H1 (cell line): ENCODE data around the gene ZNF468. TPM values are rescaled to one million over a fixed set of nuclear protein-coding genes. Genes with fewer than 3 reads are reported as not detected.

Experiments
- CTCF ChIA-PET: fragments of 300-600 bp; sonication (Branson Sonifier 250); formaldehyde crosslinking; loops from one replicate; lab custom pipeline; 2021; ENCODE audit not compliant: partially characterized antibody; lab: Charles Lee
- POLR2A ChIA-PET: fragments of 300-600 bp; sonication (Branson Sonifier 250); formaldehyde crosslinking; loops from one replicate; lab custom pipeline; 2021; ENCODE audit warnings: inconsistent platforms; ENCODE audit not compliant: partially characterized antibody; lab: Charles Lee
- DNase-seq, 2 experiments: peaks; one replicate each; pipeline versions ENCODE4 v3.0.0 to v3.0.0-alpha.2; 2010 to 2022; ENCODE audit warnings: low spot score in 2 of 2, low read depth in 1 of 2, mixed read lengths in 1 of 2
- FAIRE-seq: peaks from 2 replicates; lab custom pipeline; 2011; peaks lifted over from hg19 to GRCh38; lab: Jason Lieb, UNC
- H2AFZ ChIP-seq: 2 replicates; pipeline ENCODE4 v1.8.1; 2012; ENCODE audit warnings: low read length, inconsistent platforms
- H2AK5ac ChIP-seq: 2 replicates; pipeline ENCODE4 v1.6.1; 2013; ENCODE audit warnings: low read depth, low read length
- H2BK120ac ChIP-seq: replicated peaks from 2 replicates; pipeline ENCODE3; 2013; ENCODE audit warnings: low read depth, low read length, inconsistent platforms
- H2BK12ac ChIP-seq: 2 replicates; pipeline ENCODE4 v1.6.1; 2013; ENCODE audit warnings: low read depth, low read length
- H2BK15ac ChIP-seq: 2 replicates; pipeline ENCODE4 v1.6.1; 2013; ENCODE audit warnings: low read length
- H2BK20ac ChIP-seq: 2 replicates; pipeline ENCODE4 v1.6.1; 2013; ENCODE audit warnings: low read length
- H2BK5ac ChIP-seq: 2 replicates; pipeline ENCODE4 v1.6.1; 2013; ENCODE audit warnings: low read depth, low read length
- H3K14ac ChIP-seq: 2 replicates; pipeline ENCODE4 v1.6.1; 2013; ENCODE audit warnings: inconsistent platforms; ENCODE audit not compliant: insufficient read length
- H3K18ac ChIP-seq: 2 replicates; pipeline ENCODE4 v1.6.1; 2013; ENCODE audit warnings: low read length; ENCODE audit errors: extremely low read depth
- H3K23ac ChIP-seq: 2 replicates; pipeline ENCODE4 v1.6.1; 2013; ENCODE audit warnings: inconsistent platforms; ENCODE audit not compliant: insufficient read length
- H3K23me2 ChIP-seq: 2 replicates; pipeline ENCODE4 v1.6.1; 2013; ENCODE audit warnings: low read depth, low read length
- H3K27ac ChIP-seq: 2 replicates; pipeline ENCODE4 v1.6.1; 2011; ENCODE audit warnings: low read depth, low read length, inconsistent platforms
- H3K27me3 ChIP-seq, 4 experiments: replicated peaks in 1 of 4; 1 replicate in 1 of 4; 2 replicates in 3 of 4; pipeline versions ENCODE4 v1.6.1 to v1.8.1; 2011 to 2013; ENCODE audit warnings: low read length in 3 of 4, mild to moderate bottlenecking in 3 of 4, inconsistent platforms in 2 of 4, mixed read lengths in 2 of 4, moderate library complexity in 1 of 4; ENCODE audit not compliant: control insufficient read depth in 3 of 4, insufficient read depth in 3 of 4; ENCODE audit errors: extremely low read depth in 1 of 4
- H3K36me3 ChIP-seq, 4 experiments: 2 replicates each; pipeline versions ENCODE4 v1.6.1 to v1.8.1; 2011 to 2013; ENCODE audit warnings: mild to moderate bottlenecking in 4 of 4, low read length in 3 of 4, moderate library complexity in 2 of 4, control low read depth in 1 of 4, inconsistent platforms in 1 of 4; ENCODE audit not compliant: insufficient read depth in 4 of 4, control insufficient read depth in 2 of 4
- H3K4ac ChIP-seq: replicated peaks from 2 replicates; pipeline ENCODE3; 2013; ENCODE audit warnings: low read length, low read depth, mixed read lengths, inconsistent platforms; ENCODE audit not compliant: insufficient read length
- H3K4me1 ChIP-seq, 4 experiments: replicated peaks in 1 of 4; 1 replicate in 1 of 4; 2 replicates in 3 of 4; pipeline versions ENCODE4 v1.6.1 to v1.8.1; 2011 to 2013; ENCODE audit warnings: low read length in 3 of 4, inconsistent platforms in 2 of 4, mixed read lengths in 1 of 4; ENCODE audit not compliant: insufficient read depth in 4 of 4, control insufficient read depth in 3 of 4
- H3K4me2 ChIP-seq, 2 experiments: 2 replicates each; pipeline versions ENCODE4 v1.6.1 to v1.8.1; 2011 to 2013; ENCODE audit warnings: low read depth in 2 of 2, low read length in 2 of 2, control low read depth in 1 of 2, inconsistent platforms in 1 of 2, mild to moderate bottlenecking in 1 of 2; ENCODE audit not compliant: insufficient read depth in 1 of 2
- H3K4me3 ChIP-seq, 4 experiments: fragments of 200-600, 300-600 bp in 1 of 4; sonication (generic), shearing (Covaris generic), sonication (Bioruptor Twin) in 1 of 4; 2 replicates each; pipeline versions ENCODE4 v1.5.1 to v1.8.1; 2011 to 2016; ENCODE audit warnings: low read length in 4 of 4, low read depth in 3 of 4, control low read depth in 2 of 4, inconsistent platforms in 2 of 4, mild to moderate bottlenecking in 2 of 4, mixed read lengths in 1 of 4, moderate library complexity in 1 of 4; ENCODE audit not compliant: insufficient read depth in 2 of 4; ENCODE audit errors: extremely low read depth in 1 of 4
- H3K56ac ChIP-seq: replicated peaks from 2 replicates; pipeline ENCODE3; 2013; ENCODE audit warnings: low read depth, mild to moderate bottlenecking, mixed read lengths, low read length, inconsistent platforms; ENCODE audit not compliant: insufficient read length
- H3K79me1 ChIP-seq: 2 replicates; pipeline ENCODE4 v1.6.1; 2013; ENCODE audit warnings: low read depth, low read length, control low read depth
- H3K79me2 ChIP-seq, 2 experiments: 2 replicates each; pipeline versions ENCODE4 v1.6.1 to v1.8.1; 2012 to 2013; ENCODE audit warnings: low read length in 2 of 2, mild to moderate bottlenecking in 2 of 2, inconsistent platforms in 1 of 2; ENCODE audit not compliant: insufficient read depth in 2 of 2, control insufficient read depth in 1 of 2
- H3K9ac ChIP-seq, 4 experiments: replicated peaks in 1 of 4; 1 replicate in 1 of 4; 2 replicates in 3 of 4; pipeline versions ENCODE4 v1.6.1 to v1.8.1; 2011 to 2013; ENCODE audit warnings: low read depth in 3 of 4, low read length in 3 of 4, control low read depth in 2 of 4, mild to moderate bottlenecking in 2 of 4, moderate library complexity in 2 of 4, inconsistent platforms in 1 of 4; ENCODE audit errors: extremely low read depth in 1 of 4
- H3K9me3 ChIP-seq, 2 experiments: 2 replicates each; pipeline versions ENCODE4 v1.6.1 to v1.8.1; 2012 to 2013; ENCODE audit warnings: mild to moderate bottlenecking in 2 of 2, moderate library complexity in 2 of 2, control low read depth in 1 of 2, inconsistent platforms in 1 of 2, low read depth in 1 of 2, low read length in 1 of 2, mixed read lengths in 1 of 2; ENCODE audit not compliant: insufficient read depth in 2 of 2
- H4K20me1 ChIP-seq, 2 experiments: replicated peaks in 1 of 2; 2 replicates each; pipeline versions ENCODE3 to v1.8.1; 2011 to 2013; ENCODE audit warnings: inconsistent platforms in 2 of 2, low read length in 2 of 2, mild to moderate bottlenecking in 1 of 2; ENCODE audit not compliant: insufficient read depth in 2 of 2, control insufficient read depth in 1 of 2
- H4K5ac ChIP-seq: 2 replicates; pipeline ENCODE4 v1.6.1; 2013; ENCODE audit warnings: low read length, low read depth, mixed read lengths, inconsistent platforms; ENCODE audit not compliant: insufficient read length
- H4K8ac ChIP-seq: 2 replicates; pipeline ENCODE4 v1.8.0; 2013; ENCODE audit warnings: mild to moderate bottlenecking, moderate library complexity, low read length, inconsistent platforms; ENCODE audit not compliant: insufficient read depth; ENCODE audit errors: extremely low read depth
- H4K91ac ChIP-seq: replicated peaks from 2 replicates; pipeline ENCODE3; 2013; ENCODE audit warnings: low read length, mixed read lengths, inconsistent platforms; ENCODE audit not compliant: insufficient read length
- CHD2 ChIP-seq: IDR thresholded peaks from 2 replicates; pipeline ENCODE4 v1.6.1; 2012; ENCODE audit warnings: low read length, improper control_type of control experiment
- CREB1 ChIP-seq: IDR thresholded peaks from 2 replicates; pipeline ENCODE4 v1.6.1; 2012; ENCODE audit warnings: inconsistent platforms
- HDAC6 ChIP-seq: IDR thresholded peaks from one replicate; pipeline ENCODE4 v1.7.1; 2012; ENCODE audit warnings: low read depth, mild to moderate bottlenecking, inconsistent platforms, low read length, moderate library complexity
- JUND ChIP-seq: IDR thresholded peaks from 2 replicates; pipeline ENCODE4 v1.6.1; 2011; ENCODE audit warnings: mild to moderate bottlenecking, improper control_type of control experiment, low read length
- POLR2AphosphoS5 ChIP-seq: IDR thresholded peaks from 2 replicates; pipeline ENCODE4 v1.6.1; 2011; ENCODE audit warnings: low read depth, low read length
- TAF1 ChIP-seq: IDR thresholded peaks from 2 replicates; pipeline ENCODE4 v1.6.1; 2011; ENCODE audit warnings: mild to moderate bottlenecking, low read depth, low read length
- WGBS, 2 experiments: shearing (Covaris generic) in 1 of 2; methylation state at CpG; one replicate each; pipeline versions ENCODE4 v1.1.6 to v1.1.7; 2013 to 2015; ENCODE audit warnings: low lambda C conversion rate in 2 of 2, mixed read lengths in 2 of 2, inconsistent platforms in 1 of 2, low coverage in 1 of 2, missing lambda C conversion rate in 1 of 2; ENCODE audit not compliant: insufficient replicate concordance in 2 of 2, insufficient coverage in 1 of 2, insufficient read length in 1 of 2; ENCODE audit errors: extremely low coverage in 1 of 2, missing lambda C conversion rate in 1 of 2; 5-methylcytosine and 5-hydroxymethylcytosine counted together
- polyA plus RNA-seq, 7 experiments: library from polyadenylated mRNA; depleted of rRNA in 3 of 7; stranded (reverse) in 5 of 7; unstranded in 2 of 7; fragments of >200 nt in 5 of 7; fragments of 200-250 nt in 2 of 7; gene quantifications; 1 replicate in 5 of 7; 2 replicates in 1 of 7; 4 replicates in 1 of 7; pipeline versions ENCODE4 v1.2.1 to v1.2.3, GENCODE V29; 2011 to 2013; ENCODE audit warnings: missing spikeins in 2 of 7, mixed read lengths in 2 of 7
- total RNA-seq: library from RNA; stranded (reverse); fragmentation: NEBNext Ultra II Directional; extraction: Animal tissue kit (Norgen Biotek cat#: 25700); gene quantifications from 2 replicates; pipeline ENCODE4 v1.2.1, GENCODE V29; 2021
- TF ChIP-seq, protein P1 (sequence below): IDR thresholded peaks from 2 replicates; pipeline ENCODE4 v1.6.1; 2012; ENCODE audit warnings: inconsistent platforms
- TF ChIP-seq, protein P2 (sequence below): IDR thresholded peaks from 2 replicates; pipeline ENCODE4 v1.6.1; 2012; ENCODE audit warnings: inconsistent platforms

The ZNF468 gene
- total and polyA plus RNA-seq, 2 of the 8 experiments (the other 6 are each of a cell fraction or from before 2014, with no cell fraction given): 13.5 to 26.1 TPM

- Histone ChIP-seq H3K36me3 (peaks cover 2 to 29% (median 16%) of the 10 kb centered on the region in 4 experiments; a peak in 6 of 8 replicates), H3K4me1 (no peaks in the 10 kb centered on the region), H3K4me3 (no peak overlapping the region), H3K9ac (no peak overlapping the region), H3K79me2 (no peaks in the 10 kb centered on the region), H2AK5ac (no peak overlapping the region), H3K23me2 (no peaks in the 10 kb centered on the region), H3K27ac (no peak overlapping the region), H2BK15ac (no peak overlapping the region), H4K20me1 (no peaks in the 10 kb centered on the region), H3K18ac (no peak overlapping the region), H3K4me2 (no peak overlapping the region), H2AFZ (no peak overlapping the region), H3K27me3 (no peaks in the 10 kb centered on the region), H4K8ac (no peak overlapping the region), H3K4ac (no peak overlapping the region), H3K9me3 (peaks cover 5 to 14% of the 10 kb centered on the region in 2 experiments; a peak in 2 of 4 replicates), H4K5ac (no peak overlapping the region), H2BK20ac (no peak overlapping the region), H2BK120ac (no peak overlapping the region), H3K23ac (no peak overlapping the region), H2BK5ac (no peak overlapping the region), H3K79me1 (no peaks in the 10 kb centered on the region), H2BK12ac (no peak overlapping the region), H4K91ac (no peak overlapping the region), H3K56ac (no peak overlapping the region), H3K14ac (no peak overlapping the region)
- CTCF ChIA-PET: no interaction called here
- FAIRE-seq (no peak), DNase-seq (no peak)
- WGBS, 2 experiments: 96% methylated on average over 19 of the region's 32 CpGs; no CpG with 5 or more reads in 1 of the 2 experiments
- POLR2A ChIA-PET: interaction anchor here (0.9 kb wide), 1 partner anchor 9 kb away, joined by 3 read pairs; no protein-coding TSS in a partner anchor
- TF ChIP-seq JUND (no peak), TAF1 (no peak), POLR2AphosphoS5 (no peak), HDAC6 (no peak), CREB1 (no peak), CHD2 (no peak)
- TF ChIP-seq, protein P1, sequence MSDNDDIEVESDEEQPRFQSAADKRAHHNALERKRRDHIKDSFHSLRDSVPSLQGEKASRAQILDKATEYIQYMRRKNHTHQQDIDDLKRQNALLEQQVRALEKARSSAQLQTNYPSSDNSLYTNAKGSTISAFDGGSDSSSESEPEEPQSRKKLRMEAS: no peak
- TF ChIP-seq, protein P2, sequence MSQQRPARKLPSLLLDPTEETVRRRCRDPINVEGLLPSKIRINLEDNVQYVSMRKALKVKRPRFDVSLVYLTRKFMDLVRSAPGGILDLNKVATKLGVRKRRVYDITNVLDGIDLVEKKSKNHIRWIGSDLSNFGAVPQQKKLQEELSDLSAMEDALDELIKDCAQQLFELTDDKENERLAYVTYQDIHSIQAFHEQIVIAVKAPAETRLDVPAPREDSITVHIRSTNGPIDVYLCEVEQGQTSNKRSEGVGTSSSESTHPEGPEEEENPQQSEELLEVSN: no peak
Measured at GRCh38 chr19:52809801-52810200, 47.6 kb downstream of the ZNF468 start.
